ENCODE results near the gene CDK11A.

Gene CDK11A

GRCh38 chr1:1724035-1724864 is at the start of gene CDK11A:
CDK11A (minus strand) TSS chr1:1724357; CDS start chr1:1722818, 1,539 bp downstream.
- peak; percentile 100 for DNase-seq (ENCODE audit: low read depth)

GRCh38 chr1:1773874-1774273 is 49.7 kb upstream of the CDK11A start:
- no peak for DNase-seq (ENCODE audit: low read depth)

- no peak for DNase-seq (ENCODE audit: low read depth)
Observed at GRCh38 chr1:1771096-1771495, 46.9 kb upstream of the CDK11A start.

GRCh38 chr1:1770102-1770501 is 45.9 kb upstream of the CDK11A start:
- DNase-seq (ENCODE audit: low read depth), result no peak

GRCh38 chr1:1768249-1768992 is 44.3 kb upstream of the CDK11A start:
- DNase-seq (ENCODE audit: low read depth), result no peak

- DNase-seq (ENCODE audit: low read depth), result no peak
Observed at GRCh38 chr1:1764876-1765470, 40.8 kb upstream of the CDK11A start.

GRCh38 chr1:1763657-1764621 is 39.8 kb upstream of the CDK11A start:
- DNase-seq (ENCODE audit: low read depth), result peak; percentile 99

- DNase-seq (ENCODE audit: low read depth), result no peak
Observed at GRCh38 chr1:1761504-1762376, 37.6 kb upstream of the CDK11A start.

- no peak for DNase-seq (ENCODE audit: low read depth)
Observed at GRCh38 chr1:1760715-1761114, 36.6 kb upstream of the CDK11A start.

- no peak for DNase-seq (ENCODE audit: low read depth)
Observed at GRCh38 chr1:1760345-1760650, 36.1 kb upstream of the CDK11A start.

- DNase-seq (ENCODE audit: low read depth), result no peak
Observed at GRCh38 chr1:1759456-1760344, 35.5 kb upstream of the CDK11A start.

- no peak for DNase-seq (ENCODE audit: low read depth)
Observed at GRCh38 chr1:1758692-1759455, 34.7 kb upstream of the CDK11A start.

- no peak for DNase-seq (ENCODE audit: low read depth)
Observed at GRCh38 chr1:1758059-1758621, 34.0 kb upstream of the CDK11A start.

- no peak for DNase-seq (ENCODE audit: low read depth)
Observed at GRCh38 chr1:1757422-1758058, 33.4 kb upstream of the CDK11A start.

GRCh38 chr1:1756661-1757421 is 32.7 kb upstream of the CDK11A start:
- DNase-seq (ENCODE audit: low read depth), result no peak

- no peak for DNase-seq (ENCODE audit: low read depth)
Observed at GRCh38 chr1:1755852-1756251, 31.7 kb upstream of the CDK11A start.

- DNase-seq (ENCODE audit: low read depth), result no peak
Observed at GRCh38 chr1:1755426-1755825, 31.3 kb upstream of the CDK11A start.

Data from fibroblast of gingiva (primary cell).